Motor neuron (in vitro differentiated cells): ENCODE results near the gene CEACAM3. TPM values are rescaled to one million over a fixed set of nuclear protein-coding genes. Genes with fewer than 3 reads are reported as not detected.
A peak's percentile ranks its signal among the peaks of the same experiment; 100 is the strongest.
"Not testable (repeated sequence)": the region's sequence is repeated elsewhere in the genome, so short reads cannot be mapped to it uniquely, and the experiment has no call there.

Experiments used
- ATAC-seq, 8 experiments: fragments of 200-7000 bp; cut with Tn5 transposase; replicated peaks in 6 of 8; 2 replicates each; pipeline ENCODE4 v1.8.0; 2021; ENCODE audit warnings: mild to moderate bottlenecking in 8 of 8, moderate library complexity in 8 of 8
- H3K27ac ChIP-seq, 2 donors: fragments of 250-450 bp; sonication (Bioruptor Pico); 2 replicates each; pipeline ENCODE4 v1.9.0; 2021; ENCODE audit warnings: antibody characterized with exemption in 2 of 2, mild to moderate bottlenecking in 2 of 2, moderate library complexity in 1 of 2
- H3K4me1 ChIP-seq, 2 donors: fragments of 250-450 bp; sonication (Bioruptor Pico); replicated peaks in 1 of 2; 2 replicates each; pipeline ENCODE4 v1.6.1; 2021; ENCODE audit warnings: antibody characterized with exemption in 2 of 2, mild to moderate bottlenecking in 2 of 2, moderate library complexity in 1 of 2
- H3K4me3 ChIP-seq, 5 donors: fragments of 250-450 bp; sonication (Bioruptor Pico); 2 replicates each; pipeline ENCODE4 v1.9.0; 2021; ENCODE audit warnings: antibody characterized with exemption in 5 of 5, mild to moderate bottlenecking in 5 of 5, moderate library complexity in 4 of 5
- WGBS, 10 experiments: fragments of 450-650 bp; shearing (Covaris generic); methylation state at CpG; one replicate each; pipeline ENCODE4 v1.0.0; 2022; 5-methylcytosine and 5-hydroxymethylcytosine counted together
- in situ Hi-C, 9 experiments: fragments of 400-800 bp; cut with MboI; loops; one replicate each; pipeline ENCODE4 v1.15.0; 2021; ENCODE audit warnings: low sequenced_read_pairs in 9 of 9, low pct_unique_long_range_greater_than_20kb in 2 of 9; ENCODE audit not compliant: unreplicated experiment in 9 of 9
- total RNA-seq, 8 experiments: library from RNA; unstranded; fragments of 300-600 nt; gene quantifications; 2 replicates each; pipeline versions ENCODE4 v1.2.3 to v1.2.4, GENCODE V29; 2022

Gene CEACAM3
- total RNA-seq, 8 experiments from 2014 or later: 0.25 to 1.4 (median 1.3) TPM; not detected in 5

DNA sequence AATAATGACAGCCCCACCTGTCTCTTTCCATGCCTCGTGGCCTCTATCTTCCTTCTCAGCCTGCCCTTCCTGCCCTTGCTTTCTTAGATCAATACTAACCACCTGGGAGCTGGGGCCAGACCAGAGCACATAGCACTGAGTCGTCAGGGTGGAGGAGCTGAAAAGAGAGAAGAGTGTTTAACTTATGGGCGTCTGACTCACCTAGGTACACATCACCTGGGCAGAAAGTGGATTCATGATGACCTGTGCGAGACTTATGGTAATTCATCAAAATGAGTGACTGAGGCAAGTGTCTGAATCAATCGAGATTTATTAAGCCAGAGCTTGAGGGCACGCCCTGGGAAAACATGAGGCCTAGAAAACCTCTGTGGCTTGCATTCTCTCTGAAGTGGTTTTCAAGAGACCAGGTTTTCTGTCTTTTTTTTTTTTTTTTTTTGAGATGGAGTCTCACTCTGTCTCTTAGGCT, 21.8 kb upstream of the CEACAM3 start:
- ATAC-seq: peak in 1 of 8 experiments; percentile 54
- WGBS, 10 experiments: 0 to 75% (median 31%) methylated on average over 1 to 6 of the region's 6 CpGs
- Histone ChIP-seq H3K4me3 (no peak overlapping the region), H3K27ac (no peak overlapping the region), H3K4me1 (no peaks in the 10 kb centered on the region)
- in situ Hi-C loops: no loop called here

DNA sequence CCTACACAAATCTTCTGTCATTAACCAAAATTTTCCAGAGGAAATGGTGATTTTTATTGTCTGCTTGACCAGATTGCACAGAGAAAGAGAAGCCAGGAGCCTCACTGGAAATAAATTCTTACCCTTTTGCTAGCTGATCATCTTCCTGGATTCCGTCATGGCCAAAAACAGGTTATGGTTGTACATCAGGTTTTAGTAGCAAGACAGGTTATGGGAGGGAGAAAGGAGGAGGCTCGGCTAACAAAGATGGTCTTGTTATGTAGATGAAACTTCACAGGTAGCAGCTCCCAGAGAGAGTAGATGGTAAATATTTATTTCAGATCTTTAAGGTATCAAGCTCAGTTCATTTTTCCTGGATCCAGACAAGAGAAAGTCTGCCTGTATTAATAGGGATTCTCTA, 19.7 kb upstream of the CEACAM3 start:
- 0 to 88% (median 30%) methylated on average over 1 to 2 of the region's 2 CpGs; no CpG with 5 or more reads in 1 of the 10 experiments for WGBS, 10 experiments
- Histone ChIP-seq H3K4me1 (no peaks in the 10 kb centered on the region), H3K4me3 (no peak overlapping the region), H3K27ac (no peak overlapping the region)
- ATAC-seq: no peak
- in situ Hi-C loops: no loop called here

DNA sequence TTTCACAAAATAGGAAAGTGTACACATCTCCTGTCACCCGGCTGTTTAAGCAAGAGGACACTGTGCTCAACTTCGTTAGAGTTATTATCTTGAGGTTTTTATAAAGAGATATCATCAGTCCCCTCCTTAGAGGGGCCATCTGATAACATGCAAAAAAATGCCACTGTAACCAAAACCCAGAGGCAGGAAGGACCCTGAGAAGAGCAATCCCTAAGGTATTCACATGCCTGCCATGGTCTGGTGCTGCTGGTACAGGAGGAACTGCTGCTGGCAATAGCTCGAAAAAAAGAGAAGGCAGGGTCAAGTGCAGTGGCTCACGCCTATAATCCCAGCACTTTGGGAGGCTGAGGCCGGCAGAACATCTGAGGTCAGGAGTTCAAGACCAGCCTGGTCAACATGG, 12.8 kb upstream of the CEACAM3 start:
- no peak for ATAC-seq
- Histone ChIP-seq H3K4me1 (no peaks in the 10 kb centered on the region), H3K27ac (no peak overlapping the region), H3K4me3 (no peak overlapping the region)
- in situ Hi-C loops: no loop called here
- 10 to 50% (median 25%) methylated on average over 1 to 4 of the region's 5 CpGs; no CpG with 5 or more reads in 3 of the 10 experiments for WGBS, 10 experiments

DNA sequence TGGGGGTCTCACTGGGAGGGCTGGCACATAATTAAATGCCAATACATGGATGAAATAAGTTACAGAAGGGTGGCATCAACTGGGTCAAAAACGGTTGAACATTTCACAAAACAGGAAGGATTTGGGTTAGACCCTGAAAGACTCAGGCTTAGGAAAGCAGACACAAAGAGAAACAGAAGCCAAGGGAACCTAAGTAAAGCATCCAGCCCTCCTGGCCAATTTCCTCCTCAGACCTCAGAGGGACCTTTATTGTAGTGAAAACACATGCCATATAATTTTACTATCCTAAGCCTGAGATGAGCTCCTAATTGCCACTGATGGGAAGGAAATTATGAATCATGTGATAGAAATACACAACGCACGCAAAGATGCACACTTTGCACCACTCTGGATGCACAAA, 12.1 kb upstream of the CEACAM3 start:
- Histone ChIP-seq H3K4me1 (no peaks in the 10 kb centered on the region), H3K27ac (no peak overlapping the region), H3K4me3 (no peak overlapping the region)
- in situ Hi-C loops: no loop called here
- no peak for ATAC-seq
- 8 to 100% (median 58%) methylated on average over 2 to 3 of the region's 3 CpGs; no CpG with 5 or more reads in 5 of the 10 experiments for WGBS, 10 experiments

DNA sequence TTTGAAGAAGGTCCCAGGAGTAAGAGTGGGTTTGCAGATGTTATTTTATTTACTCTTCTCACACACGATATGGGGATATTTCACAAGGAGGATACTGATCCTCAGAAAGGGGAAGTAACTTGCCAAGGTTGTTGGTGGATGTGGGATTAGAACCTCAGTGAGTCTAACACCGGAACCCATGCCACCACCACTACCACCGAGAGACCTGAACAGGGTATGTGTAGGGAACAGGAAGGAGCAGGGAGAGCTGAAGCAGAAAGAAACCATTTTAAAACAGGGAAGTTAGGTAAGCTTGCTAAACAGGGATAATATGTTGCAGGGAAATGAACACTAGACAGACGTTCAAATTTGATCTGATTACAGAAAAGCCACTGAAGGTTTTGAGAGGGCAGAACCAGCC, 11.6 kb upstream of the CEACAM3 start:
- no peaks in the 10 kb centered on the region for H3K4me1 ChIP-seq
- no peak for ATAC-seq
- in situ Hi-C loops: no loop called here
- no peak overlapping the region for H3K4me3 ChIP-seq
- no peak overlapping the region for H3K27ac ChIP-seq
- WGBS, 10 experiments: 0 to 72% (median 20%) methylated on average over 1 to 3 of the region's 4 CpGs; no CpG with 5 or more reads in 3 of the 10 experiments

DNA sequence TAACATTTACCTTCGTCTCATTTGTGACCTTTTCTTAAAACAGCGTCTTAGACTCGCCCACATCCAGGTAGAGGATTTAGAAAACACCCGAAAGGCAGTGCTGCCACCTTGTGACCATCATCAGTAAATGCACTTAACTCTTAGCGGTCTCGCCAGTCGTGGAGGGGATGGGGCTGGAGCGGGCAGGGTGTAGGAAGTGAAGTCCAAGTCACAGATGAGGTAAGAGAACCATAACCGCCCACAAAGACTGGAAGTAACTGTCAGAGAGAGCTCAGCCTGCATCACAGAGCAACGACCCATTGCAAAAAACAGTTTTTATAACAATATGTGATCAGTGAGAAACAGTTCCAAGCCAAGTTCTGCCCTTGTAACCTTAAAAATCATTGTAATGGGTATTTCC, 10.7 kb upstream of the CEACAM3 start:
- no peak overlapping the region for H3K27ac ChIP-seq
- no peak overlapping the region for H3K4me3 ChIP-seq
- in situ Hi-C loops: no loop called here
- no peaks in the 10 kb centered on the region for H3K4me1 ChIP-seq
- peak in 4 of 8 experiments; percentile 33 to 89 (median 74) for ATAC-seq
- 0 to 10% (median 0%) methylated on average over 1 to 10 of the region's 10 CpGs for WGBS, 10 experiments

DNA sequence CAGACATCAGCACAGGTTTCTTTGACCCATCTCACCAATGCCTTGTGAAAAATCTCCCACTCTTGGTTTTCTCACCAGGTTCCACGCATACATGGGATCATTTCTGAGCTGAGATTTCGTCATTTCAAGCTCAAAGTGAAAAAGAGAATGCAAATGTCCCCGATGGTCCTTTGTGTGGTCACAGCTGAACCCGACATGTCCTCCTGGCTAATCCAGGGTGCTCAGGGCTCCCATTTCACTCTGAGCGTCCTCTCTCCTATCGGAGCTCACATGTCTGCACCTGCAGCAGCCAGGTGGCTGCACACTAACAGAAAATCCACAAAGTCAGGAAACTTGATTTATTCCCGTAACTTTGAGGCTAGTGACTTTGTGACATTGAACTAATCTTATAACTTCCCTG, 9.3 kb upstream of the CEACAM3 start:
- WGBS, 10 experiments: 10 to 41% (median 21%) methylated on average over 3 to 7 of the region's 7 CpGs; no CpG with 5 or more reads in 4 of the 10 experiments
- in situ Hi-C loops: no loop called here

DNA sequence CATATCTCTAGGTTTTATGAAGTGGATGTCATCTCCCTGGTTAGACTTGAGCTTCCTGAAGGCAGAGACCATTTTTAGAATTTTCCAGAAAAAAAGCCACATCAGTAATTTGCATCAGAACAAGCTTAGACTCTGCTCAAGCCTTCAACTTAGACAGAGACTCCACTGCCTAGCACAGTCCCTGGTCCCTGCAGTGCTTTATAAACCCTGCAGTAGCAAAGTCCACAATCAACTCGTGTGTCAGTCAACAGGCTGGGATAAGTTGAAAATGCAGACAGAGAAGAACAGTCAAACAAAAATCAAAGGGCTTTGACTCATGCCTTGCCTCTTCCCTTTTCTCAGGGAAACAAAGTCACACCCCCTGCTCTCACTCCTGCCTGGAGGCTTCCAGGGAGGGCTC, 7.9 kb upstream of the CEACAM3 start:
- ATAC-seq, in situ Hi-C loops, H3K4me1 ChIP-seq, H3K4me3 ChIP-seq, H3K27ac ChIP-seq: not testable (repeated sequence)
- WGBS, 10 experiments: no CpG with 5 or more reads among the region's 1 CpG

More for the DNA sequence above, 9.3 kb upstream of the CEACAM3 start:
- Histone ChIP-seq H3K4me3 (no peak overlapping the region), H3K27ac (no peak overlapping the region), H3K4me1 (no peaks in the 10 kb centered on the region)
- no peak for ATAC-seq

DNA sequence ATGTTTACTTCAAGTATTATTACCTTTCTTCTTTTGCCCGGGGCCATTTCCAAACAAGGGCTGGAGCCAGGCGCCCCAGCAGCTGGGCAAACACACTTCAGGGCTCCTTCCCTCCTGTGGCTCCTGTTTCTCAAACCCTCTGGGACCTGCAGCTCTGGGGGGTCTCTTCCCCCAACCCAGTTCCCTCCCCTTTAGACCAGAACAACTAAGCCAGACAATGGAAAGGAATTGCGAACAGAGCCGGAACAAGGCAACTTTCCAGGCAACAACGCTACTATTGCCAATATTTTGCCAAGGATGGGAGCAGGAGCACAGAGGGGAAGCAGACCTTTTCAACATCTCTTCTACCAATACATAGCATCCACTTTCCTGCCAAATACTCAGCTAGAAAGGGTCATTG, 7.3 kb upstream of the CEACAM3 start:
- H3K27ac ChIP-seq, H3K4me3 ChIP-seq, in situ Hi-C loops, H3K4me1 ChIP-seq: not testable (repeated sequence)
- 0% methylated on average over 1 of the region's 5 CpGs; no CpG with 5 or more reads in 8 of the 10 experiments for WGBS, 10 experiments
- peak in 1 of 8 experiments; percentile 17 for ATAC-seq

DNA sequence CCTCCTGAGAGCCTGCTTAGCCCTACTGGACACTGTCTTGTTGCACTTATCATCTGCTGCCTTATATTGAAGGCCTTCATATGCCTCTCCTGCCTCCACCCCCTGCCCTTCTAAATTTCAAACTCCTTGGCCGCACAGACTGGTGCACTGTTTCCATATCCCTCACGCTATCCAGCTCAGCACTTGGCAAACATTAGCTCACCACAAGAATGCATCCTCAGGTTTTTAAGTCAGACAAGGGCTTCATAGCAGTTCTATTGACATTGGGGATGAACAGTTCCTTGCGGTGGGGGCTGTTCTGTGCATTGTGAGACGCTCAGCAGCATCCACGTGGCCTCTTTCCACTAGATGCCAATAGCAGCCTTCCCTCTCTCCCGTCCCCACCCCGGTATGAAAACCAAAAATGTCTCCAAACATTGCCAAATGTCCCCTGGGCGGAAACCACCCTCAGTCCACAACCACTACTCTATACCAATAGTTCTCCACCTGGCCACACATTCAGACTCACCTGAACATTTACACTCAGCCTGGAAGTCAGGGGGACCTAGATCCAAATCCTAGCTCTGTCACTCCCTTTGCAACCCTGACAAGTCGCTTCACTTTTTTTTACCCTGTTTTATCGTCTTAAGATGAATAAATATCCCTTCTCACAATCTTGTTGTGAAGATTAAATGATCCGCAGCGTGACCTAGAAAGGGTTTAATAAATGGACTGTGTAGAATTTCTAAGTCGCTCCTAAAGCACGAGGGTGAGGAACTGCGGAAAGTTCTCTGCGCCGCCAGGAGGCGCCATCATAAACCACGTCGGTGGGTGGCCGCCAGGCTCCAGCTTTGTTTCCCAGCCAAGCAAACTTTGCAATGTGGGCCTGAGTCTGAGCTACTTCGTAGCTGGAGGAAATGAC, 3.6 kb upstream of the CEACAM3 start:
- H3K4me1 ChIP-seq: no peaks in the 10 kb centered on the region
- 0 to 25% (median 18%) methylated on average over 1 to 20 of the region's 22 CpGs for WGBS, 10 experiments
- H3K4me3 ChIP-seq: no peak overlapping the region
- in situ Hi-C loops: no loop called here
- peak in 3 of 8 experiments; percentile 68 to 84 (median 74) for ATAC-seq
- H3K27ac ChIP-seq: no peak overlapping the region

DNA sequence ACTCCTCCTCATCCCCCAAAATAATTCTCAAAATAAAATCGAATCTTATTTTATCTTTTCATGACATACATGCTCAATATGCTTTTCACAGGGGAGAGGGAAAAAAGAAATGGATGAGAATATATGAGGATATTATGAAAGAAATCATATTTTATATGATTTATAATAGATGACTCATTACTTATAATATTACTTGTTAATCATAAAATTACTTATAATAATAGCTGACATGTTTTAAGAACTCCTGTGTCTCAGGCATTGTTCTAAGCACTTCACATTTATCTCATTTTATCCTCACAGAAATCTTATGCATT, 3.0 kb upstream of the CEACAM3 start:
- in situ Hi-C loops: no loop called here
- Histone ChIP-seq H3K4me1 (no peaks in the 10 kb centered on the region), H3K27ac (no peak overlapping the region), H3K4me3 (no peak overlapping the region)
- ATAC-seq: no peak
- 0 to 17% (median 0%) methylated on average over 1 of the region's 1 CpG; no CpG with 5 or more reads in 3 of the 10 experiments for WGBS, 10 experiments

DNA sequence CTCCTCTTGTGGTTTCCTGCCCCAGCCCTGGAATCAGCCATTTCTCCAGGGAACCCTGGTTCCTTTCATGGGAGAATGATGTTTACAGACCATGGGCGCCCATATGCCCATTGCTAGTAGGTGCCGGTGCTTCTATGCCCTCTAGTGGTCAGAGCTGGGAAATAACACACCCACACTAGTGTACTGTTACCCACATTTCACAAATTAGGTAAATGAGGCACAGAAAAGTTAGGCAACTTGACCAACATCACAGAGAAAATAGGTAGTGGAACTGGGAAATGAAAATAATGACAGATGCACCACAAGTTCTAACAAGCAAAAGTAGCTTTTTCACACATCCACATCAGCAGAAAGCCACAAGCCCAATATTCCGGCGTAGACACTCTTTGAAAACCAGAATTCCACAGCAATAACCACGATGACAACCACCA, 1.3 kb upstream of the CEACAM3 start:
- no peaks in the 10 kb centered on the region for H3K4me1 ChIP-seq
- 0 to 60% (median 50%) methylated on average over 2 to 4 of the region's 5 CpGs; no CpG with 5 or more reads in 5 of the 10 experiments for WGBS, 10 experiments
- H3K4me3 ChIP-seq: no peak overlapping the region
- ATAC-seq: peak in 4 of 8 experiments; percentile 63 to 96 (median 83)
- in situ Hi-C loops: no loop called here
- H3K27ac ChIP-seq: no peak overlapping the region

DNA sequence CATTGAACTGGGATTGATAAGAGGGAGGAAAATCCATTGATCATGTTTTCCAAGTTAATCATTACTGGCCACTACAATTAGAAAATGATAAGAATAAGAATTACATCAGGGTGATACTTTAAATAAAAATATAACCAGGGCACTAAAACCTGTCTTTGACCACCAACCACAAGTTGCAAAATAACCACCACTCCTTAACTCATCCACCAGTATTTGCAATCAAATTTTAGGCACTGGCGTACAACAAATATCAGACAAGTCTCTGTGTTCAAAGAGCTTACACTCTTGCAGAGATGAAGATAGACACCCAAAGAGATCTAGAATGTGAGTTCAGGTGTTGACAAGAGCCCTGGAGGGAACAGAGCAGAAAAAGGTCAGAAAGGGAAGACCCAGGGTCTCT, 514 bp downstream of the CEACAM3 start:
- no peak overlapping the region for H3K27ac ChIP-seq
- no peak overlapping the region for H3K4me3 ChIP-seq
- no peak for ATAC-seq
- in situ Hi-C loops: no loop called here
- no peaks in the 10 kb centered on the region for H3K4me1 ChIP-seq
- 20 to 100% (median 63%) methylated on average over 1 of the region's 1 CpG; no CpG with 5 or more reads in 5 of the 10 experiments for WGBS, 10 experiments
